ENCODE data around the gene CA9.
A peak's percentile ranks its signal among the peaks of the same experiment; 100 is the strongest.

CA9 gene

DNA sequence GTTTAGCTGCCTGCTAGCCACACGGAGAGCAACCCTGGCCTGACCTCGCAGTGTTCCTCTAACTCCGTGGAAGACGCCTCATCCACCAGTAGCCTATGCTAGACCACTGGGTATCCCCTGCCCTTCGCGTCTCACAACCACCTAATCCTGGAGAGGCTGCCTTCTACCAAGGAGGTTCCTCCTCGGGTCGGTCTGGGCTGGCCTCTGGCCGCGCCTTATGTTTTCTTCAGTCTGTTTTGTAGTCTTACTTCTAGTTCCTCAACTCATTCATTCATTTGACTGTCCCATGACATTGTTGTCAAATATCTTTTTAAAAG is 17.6 kb downstream of the CA9 start:
- WGBS, 2 experiments, result 17 to 19% methylated on average over 10 of the region's 10 CpGs
- Histone ChIP-seq H3K27ac (ENCODE audit: insufficient read depth, low read depth, low read length, poor library complexity, severe bottlenecking) (peak overlapping the region; percentile 44), H3K4me1 (ENCODE audit: control insufficient read depth, insufficient read depth, low read length) (peaks cover 19% of the 10 kb centered on the region), H3K27me3 (ENCODE audit: control insufficient read depth, insufficient read depth, low read length, poor library complexity, severe bottlenecking) (no peaks in the 10 kb centered on the region), H3K4me3 (ENCODE audit: insufficient read depth, low read depth, low read length) (peak overlapping the region; percentile 60), H3K36me3 (ENCODE audit: control insufficient read depth, insufficient read depth, low read length) (no peaks in the 10 kb centered on the region), H3K9me3 (ENCODE audit: control insufficient read depth, low read length) (no peaks in the 10 kb centered on the region)

DNA sequence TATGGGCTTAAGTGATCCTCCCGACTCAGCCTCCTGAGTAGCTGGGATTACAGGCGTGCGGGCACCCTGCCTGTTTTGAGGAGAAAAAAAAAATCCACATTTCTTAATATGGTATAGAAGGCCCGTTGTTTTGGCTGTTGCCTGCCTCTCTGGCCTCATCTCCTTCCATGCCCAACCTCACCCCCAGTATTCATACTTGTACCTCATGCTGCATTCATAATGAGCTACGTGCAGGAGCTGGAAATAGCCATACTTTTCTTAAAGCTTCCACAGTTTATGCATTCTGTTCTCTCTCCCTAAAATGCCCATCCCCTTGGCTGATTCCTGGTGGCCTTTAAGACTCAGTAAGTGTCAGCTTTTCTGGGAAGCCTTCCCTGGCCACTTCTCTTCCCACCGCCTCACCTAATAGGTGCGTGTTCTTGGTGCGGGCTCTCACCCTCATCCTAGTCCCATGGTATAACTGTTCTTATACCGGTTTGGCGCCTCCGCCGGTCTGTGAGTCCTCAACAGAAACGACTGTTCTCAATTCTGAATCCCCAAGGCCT is 18.1 kb downstream of the CA9 start:
- WGBS, 2 experiments, result 72% methylated on average over 13 of the region's 13 CpGs
- H3K4me3 ChIP-seq (ENCODE audit: insufficient read depth, low read depth, low read length), result no peak overlapping the region
- H3K9me3 ChIP-seq (ENCODE audit: control insufficient read depth, low read length), result no peaks in the 10 kb centered on the region
- H3K27me3 ChIP-seq (ENCODE audit: control insufficient read depth, insufficient read depth, low read length, poor library complexity, severe bottlenecking), result no peaks in the 10 kb centered on the region
- peaks cover 16% of the 10 kb centered on the region for H3K4me1 ChIP-seq (ENCODE audit: control insufficient read depth, insufficient read depth, low read length)
- no peaks in the 10 kb centered on the region for H3K36me3 ChIP-seq (ENCODE audit: control insufficient read depth, insufficient read depth, low read length)
- H3K27ac ChIP-seq (ENCODE audit: insufficient read depth, low read depth, low read length, poor library complexity, severe bottlenecking), result no peak overlapping the region

DNA sequence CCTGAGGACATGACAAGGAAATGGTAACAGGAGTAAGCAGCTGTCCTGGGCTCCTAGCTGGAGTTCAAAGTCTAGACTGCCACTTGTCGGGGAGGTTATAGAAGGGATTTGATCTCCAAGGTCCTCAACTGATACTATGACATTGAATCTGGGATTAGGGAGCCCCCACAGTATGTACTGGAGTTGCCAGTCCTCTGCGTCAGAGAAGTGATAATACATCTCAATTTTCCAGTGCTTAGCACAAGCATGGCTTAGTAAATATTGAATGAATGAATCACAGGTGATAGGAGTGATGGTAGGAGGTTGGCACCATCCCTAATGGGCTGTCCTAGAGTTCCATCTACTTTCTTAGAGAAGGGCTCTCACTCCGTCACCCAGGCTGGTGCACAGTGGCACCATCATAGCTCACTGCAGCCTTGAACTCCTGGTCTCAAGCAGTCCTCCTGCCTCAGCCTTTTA is 22.2 kb downstream of the CA9 start:
- no peak overlapping the region for H3K27ac ChIP-seq (ENCODE audit: insufficient read depth, low read depth, low read length, poor library complexity, severe bottlenecking)
- WGBS, 2 experiments, result 96 to 97% methylated on average over 3 of the region's 3 CpGs
- no peaks in the 10 kb centered on the region for H3K9me3 ChIP-seq (ENCODE audit: control insufficient read depth, low read length)
- no peaks in the 10 kb centered on the region for H3K4me1 ChIP-seq (ENCODE audit: control insufficient read depth, insufficient read depth, low read length)
- H3K27me3 ChIP-seq (ENCODE audit: control insufficient read depth, insufficient read depth, low read length, poor library complexity, severe bottlenecking), result no peaks in the 10 kb centered on the region
- peaks cover 34% of the 10 kb centered on the region for H3K36me3 ChIP-seq (ENCODE audit: control insufficient read depth, insufficient read depth, low read length)
- no peak overlapping the region for H3K4me3 ChIP-seq (ENCODE audit: insufficient read depth, low read depth, low read length)

DNA sequence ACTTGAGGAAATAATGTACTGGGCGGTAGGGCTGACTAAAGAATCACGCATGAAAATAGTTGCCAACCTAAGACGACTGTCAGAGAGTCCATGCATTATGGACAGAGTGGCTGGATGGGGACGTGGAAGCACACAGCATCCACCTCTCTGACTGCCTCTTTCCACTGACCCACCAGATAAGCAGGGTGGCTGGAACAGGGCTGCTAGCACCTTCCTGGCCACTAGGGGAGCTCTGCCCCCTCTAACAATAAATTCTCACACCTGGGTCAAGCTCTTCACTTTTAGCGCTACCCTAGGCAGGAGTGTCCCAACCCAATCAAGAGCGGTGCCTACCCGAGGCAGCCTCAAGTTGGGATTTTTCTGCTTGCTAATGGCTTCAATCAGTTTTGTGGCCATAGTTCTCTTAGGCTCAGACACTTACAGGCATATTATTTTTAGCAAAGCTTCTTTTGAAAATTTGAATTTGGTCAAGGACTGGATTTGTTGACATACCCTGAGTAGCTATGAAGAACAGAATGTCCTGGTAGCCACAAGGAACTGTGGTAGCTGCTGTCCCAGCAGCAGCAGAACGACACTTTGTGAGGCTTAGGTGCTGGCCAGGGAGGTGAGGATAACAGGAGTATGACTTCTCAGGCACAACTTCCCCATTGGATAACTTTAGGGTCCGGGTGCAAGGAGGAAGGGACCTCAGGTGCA is 22.9 kb downstream of the CA9 start:
- no peaks in the 10 kb centered on the region for H3K9me3 ChIP-seq (ENCODE audit: control insufficient read depth, low read length)
- WGBS, 2 experiments, result 60 to 63% methylated on average over 9 of the region's 9 CpGs
- H3K27ac ChIP-seq (ENCODE audit: insufficient read depth, low read depth, low read length, poor library complexity, severe bottlenecking), result no peak overlapping the region
- peaks cover 39% of the 10 kb centered on the region for H3K36me3 ChIP-seq (ENCODE audit: control insufficient read depth, insufficient read depth, low read length)
- no peaks in the 10 kb centered on the region for H3K27me3 ChIP-seq (ENCODE audit: control insufficient read depth, insufficient read depth, low read length, poor library complexity, severe bottlenecking)
- no peaks in the 10 kb centered on the region for H3K4me1 ChIP-seq (ENCODE audit: control insufficient read depth, insufficient read depth, low read length)
- no peak overlapping the region for H3K4me3 ChIP-seq (ENCODE audit: insufficient read depth, low read depth, low read length)

DNA sequence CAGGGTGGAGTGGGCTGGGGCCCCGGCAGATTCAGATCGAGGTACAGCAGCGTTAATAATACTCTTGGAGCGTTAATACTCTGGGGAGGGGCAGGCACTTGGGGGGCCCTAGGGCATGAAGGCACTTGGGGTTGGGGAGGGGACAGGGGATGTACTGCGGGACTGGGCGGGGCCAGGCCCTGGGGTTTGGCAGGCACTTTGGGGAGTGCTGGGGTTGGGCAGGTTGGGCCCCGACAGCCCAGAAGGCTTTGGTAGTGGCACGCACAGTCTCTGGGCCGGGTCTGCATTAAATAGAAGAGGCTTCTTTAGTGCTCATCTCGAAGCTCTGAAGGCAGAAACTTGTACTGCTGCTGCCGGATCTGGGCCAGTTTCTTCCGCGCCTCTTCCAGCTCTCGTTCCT is 23.8 kb downstream of the CA9 start:
- WGBS, 2 experiments, result 95 to 96% methylated on average over 14 of the region's 14 CpGs
- Histone ChIP-seq H3K4me3 (ENCODE audit: insufficient read depth, low read depth, low read length) (no peak overlapping the region), H3K36me3 (ENCODE audit: control insufficient read depth, insufficient read depth, low read length) (peaks cover 45% of the 10 kb centered on the region), H3K4me1 (ENCODE audit: control insufficient read depth, insufficient read depth, low read length) (no peaks in the 10 kb centered on the region), H3K27me3 (ENCODE audit: control insufficient read depth, insufficient read depth, low read length, poor library complexity, severe bottlenecking) (no peaks in the 10 kb centered on the region), H3K9me3 (ENCODE audit: control insufficient read depth, low read length) (no peaks in the 10 kb centered on the region), H3K27ac (ENCODE audit: insufficient read depth, low read depth, low read length, poor library complexity, severe bottlenecking) (no peak overlapping the region)

DNA sequence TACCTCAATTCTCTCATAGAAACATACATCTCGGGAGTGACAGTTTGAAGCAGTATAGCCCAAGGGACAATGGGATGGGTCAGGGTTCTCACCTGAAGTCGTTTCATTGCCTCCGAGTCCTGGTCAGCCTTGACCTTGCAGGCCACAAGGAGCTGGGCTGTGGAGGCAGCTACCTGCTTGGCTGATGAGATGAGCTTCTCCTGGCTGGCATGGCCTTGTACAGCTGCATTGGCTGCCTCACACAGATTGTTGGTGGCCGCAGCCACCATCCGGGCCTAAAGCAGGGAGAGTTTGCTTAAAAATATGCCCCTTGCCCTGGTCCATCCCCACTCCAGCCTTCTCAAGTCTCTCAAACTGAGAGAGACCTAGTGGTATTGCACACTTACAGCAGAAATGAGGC is 24.5 kb downstream of the CA9 start:
- peaks cover 48% of the 10 kb centered on the region for H3K36me3 ChIP-seq (ENCODE audit: control insufficient read depth, insufficient read depth, low read length)
- WGBS, 2 experiments, result 94 to 95% methylated on average over 5 of the region's 5 CpGs
- H3K9me3 ChIP-seq (ENCODE audit: control insufficient read depth, low read length), result no peaks in the 10 kb centered on the region
- no peaks in the 10 kb centered on the region for H3K27me3 ChIP-seq (ENCODE audit: control insufficient read depth, insufficient read depth, low read length, poor library complexity, severe bottlenecking)
- no peaks in the 10 kb centered on the region for H3K4me1 ChIP-seq (ENCODE audit: control insufficient read depth, insufficient read depth, low read length)
- H3K4me3 ChIP-seq (ENCODE audit: insufficient read depth, low read depth, low read length), result no peak overlapping the region
- H3K27ac ChIP-seq (ENCODE audit: insufficient read depth, low read depth, low read length, poor library complexity, severe bottlenecking), result no peak overlapping the region

DNA sequence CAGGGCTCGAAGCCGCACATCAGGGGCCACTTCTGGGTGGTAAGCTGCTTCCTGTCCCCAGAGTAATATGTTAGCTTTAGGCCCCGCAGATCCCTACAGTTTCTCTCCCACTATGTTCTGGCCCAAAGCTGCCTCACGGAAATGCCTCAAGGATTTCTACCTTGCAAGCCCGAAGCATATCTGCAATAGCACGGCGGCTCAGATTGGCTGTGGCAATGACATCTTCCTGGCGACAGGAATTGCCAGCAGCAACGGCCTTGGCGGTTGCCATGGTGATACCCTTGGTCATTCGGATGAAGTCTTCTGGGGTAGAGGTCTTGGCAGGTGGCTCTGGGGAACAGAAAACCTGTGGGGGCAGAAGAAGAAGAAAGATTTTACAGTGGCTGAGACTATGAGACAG is 26.3 kb downstream of the CA9 start:
- no peaks in the 10 kb centered on the region for H3K9me3 ChIP-seq (ENCODE audit: control insufficient read depth, low read length)
- no peak overlapping the region for H3K27ac ChIP-seq (ENCODE audit: insufficient read depth, low read depth, low read length, poor library complexity, severe bottlenecking)
- H3K4me1 ChIP-seq (ENCODE audit: control insufficient read depth, insufficient read depth, low read length), result no peaks in the 10 kb centered on the region
- H3K27me3 ChIP-seq (ENCODE audit: control insufficient read depth, insufficient read depth, low read length, poor library complexity, severe bottlenecking), result no peaks in the 10 kb centered on the region
- peaks cover 66% of the 10 kb centered on the region for H3K36me3 ChIP-seq (ENCODE audit: control insufficient read depth, insufficient read depth, low read length)
- WGBS, 2 experiments, result 93 to 94% methylated on average over 11 of the region's 11 CpGs
- H3K4me3 ChIP-seq (ENCODE audit: insufficient read depth, low read depth, low read length), result no peak overlapping the region

DNA sequence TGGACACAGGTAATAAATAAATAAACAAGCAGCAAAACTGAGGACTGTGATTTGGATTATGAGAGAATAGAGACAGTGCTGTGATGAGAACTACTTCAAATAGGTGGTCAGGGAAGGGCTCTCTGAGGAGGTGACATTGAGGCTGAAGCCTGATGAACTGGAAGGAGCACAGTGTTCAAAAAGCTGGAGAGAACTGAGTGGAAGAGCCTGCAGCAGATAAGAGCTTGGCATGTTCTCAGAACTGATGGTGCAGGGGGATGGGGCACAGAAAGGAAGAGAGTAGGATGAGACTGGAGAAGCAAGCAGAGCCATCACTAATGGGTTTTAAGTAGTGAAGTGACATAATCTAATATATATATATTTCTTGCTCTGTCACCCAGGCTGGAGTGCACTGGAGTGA is 27.2 kb downstream of the CA9 start:
- H3K27me3 ChIP-seq (ENCODE audit: control insufficient read depth, insufficient read depth, low read length, poor library complexity, severe bottlenecking), result no peaks in the 10 kb centered on the region

DNA sequence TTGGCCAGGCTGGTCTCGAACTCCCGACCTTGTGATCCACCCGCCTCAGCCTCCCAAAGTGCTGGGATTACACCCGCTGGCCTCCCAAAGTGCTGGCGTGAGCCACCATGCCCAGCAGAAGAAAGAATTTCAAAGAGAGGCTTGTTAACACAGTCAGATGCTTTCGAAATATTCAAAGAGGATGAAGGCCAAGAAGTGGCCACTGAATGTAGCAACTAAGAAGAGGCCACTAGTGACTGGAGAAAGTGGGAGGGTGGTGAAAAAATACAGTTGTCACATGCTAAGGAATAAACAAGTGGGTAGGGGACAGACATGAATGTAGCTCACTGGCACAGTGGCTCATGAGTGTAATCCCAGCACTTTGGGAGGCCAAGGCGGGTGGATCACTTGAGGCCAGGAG is 29.0 kb downstream of the CA9 start:
- 92 to 93% methylated on average over 7 of the region's 7 CpGs for WGBS, 2 experiments
- Histone ChIP-seq H3K27me3 (ENCODE audit: control insufficient read depth, insufficient read depth, low read length, poor library complexity, severe bottlenecking) (no peaks in the 10 kb centered on the region), H3K4me1 (ENCODE audit: control insufficient read depth, insufficient read depth, low read length) (no peaks in the 10 kb centered on the region), H3K4me3 (ENCODE audit: insufficient read depth, low read depth, low read length) (no peak overlapping the region), H3K36me3 (ENCODE audit: control insufficient read depth, insufficient read depth, low read length) (peaks cover 86% of the 10 kb centered on the region), H3K27ac (ENCODE audit: insufficient read depth, low read depth, low read length, poor library complexity, severe bottlenecking) (no peak overlapping the region), H3K9me3 (ENCODE audit: control insufficient read depth, low read length) (no peaks in the 10 kb centered on the region)

More for the DNA sequence above, 27.2 kb downstream of the CA9 start:
- Histone ChIP-seq H3K27ac (ENCODE audit: insufficient read depth, low read depth, low read length, poor library complexity, severe bottlenecking) (no peak overlapping the region), H3K4me3 (ENCODE audit: insufficient read depth, low read depth, low read length) (no peak overlapping the region), H3K9me3 (ENCODE audit: control insufficient read depth, low read length) (no peaks in the 10 kb centered on the region), H3K36me3 (ENCODE audit: control insufficient read depth, insufficient read depth, low read length) (peaks cover 75% of the 10 kb centered on the region), H3K4me1 (ENCODE audit: control insufficient read depth, insufficient read depth, low read length) (no peaks in the 10 kb centered on the region)

DNA sequence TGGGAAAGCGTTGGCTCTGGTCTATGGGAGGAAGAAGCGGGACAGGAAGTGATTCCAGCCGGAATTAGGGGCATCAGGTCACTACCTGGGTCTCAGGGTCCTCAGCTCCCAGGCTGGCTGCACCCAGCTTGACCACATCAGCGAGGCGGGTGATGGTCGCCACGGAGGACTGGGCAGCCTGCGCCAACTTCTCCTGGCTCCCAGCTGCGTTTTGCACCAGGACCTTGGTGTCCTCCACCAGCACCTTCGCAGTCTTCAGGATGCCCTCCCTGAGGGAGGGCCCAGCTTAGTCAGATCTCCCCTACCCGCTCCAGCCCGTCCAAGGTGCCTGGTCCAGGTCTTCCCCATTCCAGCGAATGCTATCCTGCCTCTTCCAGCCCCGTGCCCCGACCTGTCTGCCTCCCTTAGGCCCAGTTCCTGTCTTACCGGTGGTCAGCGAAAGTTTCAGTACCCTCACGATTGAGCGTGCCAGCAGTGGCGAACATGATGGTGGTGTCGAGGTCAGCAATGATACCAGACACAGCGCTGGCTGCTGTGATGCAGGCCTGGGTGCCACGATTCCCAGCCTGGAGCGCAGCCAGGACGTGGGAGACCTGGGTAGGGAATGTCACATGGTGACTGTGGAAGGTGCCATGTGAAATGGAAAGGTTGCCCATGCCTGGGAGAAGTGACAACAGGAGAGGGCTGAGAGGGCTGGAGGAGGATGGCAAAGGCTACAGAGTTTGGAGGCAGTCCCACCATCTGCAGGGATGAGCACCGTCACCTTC is 30.4 kb downstream of the CA9 start:
- Histone ChIP-seq H3K27me3 (ENCODE audit: control insufficient read depth, insufficient read depth, low read length, poor library complexity, severe bottlenecking) (no peaks in the 10 kb centered on the region), H3K9me3 (ENCODE audit: control insufficient read depth, low read length) (no peaks in the 10 kb centered on the region), H3K27ac (ENCODE audit: insufficient read depth, low read depth, low read length, poor library complexity, severe bottlenecking) (no peak overlapping the region), H3K36me3 (ENCODE audit: control insufficient read depth, insufficient read depth, low read length) (peaks cover 82% of the 10 kb centered on the region), H3K4me3 (ENCODE audit: insufficient read depth, low read depth, low read length) (no peak overlapping the region), H3K4me1 (ENCODE audit: control insufficient read depth, insufficient read depth, low read length) (no peaks in the 10 kb centered on the region)
- WGBS, 2 experiments, result 94 to 95% methylated on average over 26 of the region's 26 CpGs
